Measurements from ENCODE around the gene CLSTN2.

DNA sequence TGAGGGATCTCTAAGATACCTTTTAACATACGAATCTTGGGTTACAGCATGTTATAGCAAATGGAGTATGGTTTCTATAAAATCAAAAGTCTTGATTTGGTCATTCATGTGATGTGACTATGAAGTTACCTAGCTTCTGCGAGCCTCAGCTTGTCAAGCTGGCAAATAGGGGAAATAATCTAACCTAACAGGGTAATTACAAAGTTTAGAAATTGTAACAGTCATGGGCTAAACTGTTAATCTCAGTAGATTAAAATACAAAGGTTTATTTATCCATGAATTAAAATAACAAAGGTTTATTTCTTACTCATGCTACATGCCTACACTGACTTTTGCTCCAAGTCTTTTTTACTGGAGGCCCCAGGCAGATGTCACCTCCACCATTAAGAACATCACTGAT is 359.1 kb downstream of the CLSTN2 start:
- TF ChIP-seq, protein P1, sequence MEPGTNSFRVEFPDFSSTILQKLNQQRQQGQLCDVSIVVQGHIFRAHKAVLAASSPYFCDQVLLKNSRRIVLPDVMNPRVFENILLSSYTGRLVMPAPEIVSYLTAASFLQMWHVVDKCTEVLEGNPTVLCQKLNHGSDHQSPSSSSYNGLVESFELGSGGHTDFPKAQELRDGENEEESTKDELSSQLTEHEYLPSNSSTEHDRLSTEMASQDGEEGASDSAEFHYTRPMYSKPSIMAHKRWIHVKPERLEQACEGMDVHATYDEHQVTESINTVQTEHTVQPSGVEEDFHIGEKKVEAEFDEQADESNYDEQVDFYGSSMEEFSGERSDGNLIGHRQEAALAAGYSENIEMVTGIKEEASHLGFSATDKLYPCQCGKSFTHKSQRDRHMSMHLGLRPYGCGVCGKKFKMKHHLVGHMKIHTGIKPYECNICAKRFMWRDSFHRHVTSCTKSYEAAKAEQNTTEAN (CRISPR knock-in tag; conservative IDR thresholded peaks at IDR 0.05): no peak
- TF ChIP-seq, protein P2, sequence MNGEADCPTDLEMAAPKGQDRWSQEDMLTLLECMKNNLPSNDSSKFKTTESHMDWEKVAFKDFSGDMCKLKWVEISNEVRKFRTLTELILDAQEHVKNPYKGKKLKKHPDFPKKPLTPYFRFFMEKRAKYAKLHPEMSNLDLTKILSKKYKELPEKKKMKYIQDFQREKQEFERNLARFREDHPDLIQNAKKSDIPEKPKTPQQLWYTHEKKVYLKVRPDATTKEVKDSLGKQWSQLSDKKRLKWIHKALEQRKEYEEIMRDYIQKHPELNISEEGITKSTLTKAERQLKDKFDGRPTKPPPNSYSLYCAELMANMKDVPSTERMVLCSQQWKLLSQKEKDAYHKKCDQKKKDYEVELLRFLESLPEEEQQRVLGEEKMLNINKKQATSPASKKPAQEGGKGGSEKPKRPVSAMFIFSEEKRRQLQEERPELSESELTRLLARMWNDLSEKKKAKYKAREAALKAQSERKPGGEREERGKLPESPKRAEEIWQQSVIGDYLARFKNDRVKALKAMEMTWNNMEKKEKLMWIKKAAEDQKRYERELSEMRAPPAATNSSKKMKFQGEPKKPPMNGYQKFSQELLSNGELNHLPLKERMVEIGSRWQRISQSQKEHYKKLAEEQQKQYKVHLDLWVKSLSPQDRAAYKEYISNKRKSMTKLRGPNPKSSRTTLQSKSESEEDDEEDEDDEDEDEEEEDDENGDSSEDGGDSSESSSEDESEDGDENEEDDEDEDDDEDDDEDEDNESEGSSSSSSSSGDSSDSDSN (CRISPR knock-in tag; IDR thresholded peaks at IDR 0.05): no peak
- no peak for TF ChIP-seq ZNF747 (CRISPR knock-in tag; IDR thresholded peaks at IDR 0.05; ENCODE audit: borderline replicate concordance)
- TF ChIP-seq, protein P3, sequence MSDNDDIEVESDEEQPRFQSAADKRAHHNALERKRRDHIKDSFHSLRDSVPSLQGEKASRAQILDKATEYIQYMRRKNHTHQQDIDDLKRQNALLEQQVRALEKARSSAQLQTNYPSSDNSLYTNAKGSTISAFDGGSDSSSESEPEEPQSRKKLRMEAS (IDR thresholded peaks at IDR 0.05): no peak
- TF ChIP-seq ZNF530 (CRISPR knock-in tag; IDR thresholded peaks at IDR 0.05; ENCODE audit: low read depth): no peak
